Measurements from ENCODE around the gene VOPP1. TPM values are rescaled to one million over a fixed set of nuclear protein-coding genes. Genes with fewer than 3 reads are reported as not detected.

Gene VOPP1
- total and polyA plus RNA-seq, 2 of the 13 experiments (the other 11 are each of a cell fraction or from before 2014, with no cell fraction given): 21.8 to 55.3 TPM

GRCh38 chr7:55571511-55572377, 558 bp downstream of the VOPP1 start (continued):
- TF ChIP-seq PRDM10 (CRISPR knock-in tag; IDR thresholded peaks at IDR 0.05; ENCODE audit: low read depth) (no peak), E2F2 (CRISPR knock-in tag; IDR thresholded peaks at IDR 0.05; ENCODE audit: borderline replicate concordance) (no peak), ZNF24 (IDR thresholded peaks at IDR 0.05) (no peak), ZNF441 (CRISPR knock-in tag; IDR thresholded peaks at IDR 0.05; ENCODE audit: borderline replicate concordance) (peak; percentile 36; the same call in 1 of the 2 replicates), ZBTB10 (CRISPR knock-in tag; IDR thresholded peaks at IDR 0.05; ENCODE audit: borderline replicate concordance) (no peak; the same call in 1 of the 2 replicates), GRHL1 (CRISPR knock-in tag; conservative IDR thresholded peaks at IDR 0.05) (no peak), DR1 (CRISPR knock-in tag; IDR thresholded peaks at IDR 0.05) (peak; percentile 58; the same call in 1 of the 2 replicates), IKZF5 (CRISPR knock-in tag; IDR thresholded peaks at IDR 0.05) (peak; percentile 55; the same call in 1 of the 2 replicates), MAX (IDR thresholded peaks at IDR 0.05) (peak; percentile 89), KDM6A (CRISPR knock-in tag; IDR thresholded peaks at IDR 0.05; ENCODE audit: low read depth) (0 out of 2 replicates have a peak, but pooled peaks have one; percentile 30), ZNF101 (CRISPR knock-in tag; IDR thresholded peaks at IDR 0.05; ENCODE audit: borderline replicate concordance, low read depth) (0 out of 2 replicates have a peak, but pooled peaks have one; percentile 63), E2F5 (CRISPR knock-in tag; conservative IDR thresholded peaks at IDR 0.05) (peak; percentile 83), ZGPAT (CRISPR knock-in tag; IDR thresholded peaks at IDR 0.05) (peak; percentile 56; the same call in 1 of the 2 replicates)

Measured in HepG2 (cell line).